Stomach (tissue), 4 donors: ENCODE data around the gene DBN1.

Experiments
- EP300 ChIP-seq: sonication (generic); formaldehyde crosslinking; IDR thresholded peaks from one replicate; pipeline ENCODE4 v1.6.1; 2017; ENCODE audit warnings: antibody characterized with exemption
- POLR2A ChIP-seq, 4 donors: fragments of 450-650 bp; IDR thresholded peaks; one replicate each; pipeline ENCODE4 v1.6.1; 2016; ENCODE audit warnings: antibody characterized with exemption in 4 of 4, control low read depth in 2 of 4, mild to moderate bottlenecking in 1 of 4, moderate library complexity in 1 of 4
- POLR2AphosphoS5 ChIP-seq, 3 donors: sonication (generic); formaldehyde crosslinking; IDR thresholded peaks; one replicate each; pipeline ENCODE4 v1.6.1; 2016; ENCODE audit warnings: antibody characterized with exemption in 3 of 3
- TF ChIP-seq, protein P1 (sequence below), 7 experiments: fragments of 450-650 bp in 4 of 7; fragments of 200-600 bp in 3 of 7; sonication (generic) in 3 of 7; IDR thresholded peaks; one replicate each; pipeline ENCODE4 v1.5.1; 2016 to 2019; ENCODE audit warnings: antibody characterized with exemption in 7 of 7, control low read depth in 2 of 7, mild to moderate bottlenecking in 1 of 7

DNA sequence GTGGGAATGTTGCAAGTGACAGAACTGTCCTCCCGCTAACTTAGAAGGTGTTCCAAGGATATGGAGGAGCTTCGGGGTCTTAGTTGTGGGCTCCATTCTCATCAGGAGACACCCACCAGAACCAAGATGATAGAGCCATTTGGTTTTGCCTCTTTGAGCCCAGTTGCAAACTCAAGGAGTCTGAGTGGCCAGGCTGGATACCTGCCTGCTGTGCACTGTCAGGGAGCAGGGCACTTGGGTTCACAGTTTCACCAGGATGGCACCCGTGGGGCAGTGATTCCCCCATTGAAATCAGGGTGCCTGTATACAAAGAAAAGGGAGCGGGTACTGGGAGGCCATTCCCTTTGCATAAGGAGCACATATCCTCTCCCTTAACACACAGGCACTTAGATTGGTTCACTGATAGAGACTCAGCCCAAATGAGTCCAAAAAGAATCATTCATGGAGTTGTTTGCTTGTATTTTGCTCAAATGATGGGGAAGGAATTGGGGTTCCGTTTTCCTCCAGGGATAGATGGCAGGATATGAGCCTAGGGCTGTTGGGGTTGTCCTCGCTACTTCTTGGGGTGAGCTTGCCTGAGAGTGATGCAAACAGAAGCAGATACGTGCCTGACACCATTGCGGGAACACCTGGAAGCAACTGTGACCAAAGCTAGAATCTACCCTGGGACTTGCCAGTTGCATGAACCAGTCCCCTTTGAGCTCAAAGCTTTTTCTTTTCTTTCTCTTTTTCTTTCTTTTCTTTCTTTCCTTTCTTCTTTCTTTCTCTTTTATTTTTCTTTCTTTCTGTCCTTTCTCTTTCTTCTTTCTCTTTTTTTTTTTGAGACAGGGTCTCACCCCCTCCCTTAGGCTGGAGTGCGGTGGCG lies 28.1 kb downstream of the DBN1 start:
- TF ChIP-seq, protein P1, sequence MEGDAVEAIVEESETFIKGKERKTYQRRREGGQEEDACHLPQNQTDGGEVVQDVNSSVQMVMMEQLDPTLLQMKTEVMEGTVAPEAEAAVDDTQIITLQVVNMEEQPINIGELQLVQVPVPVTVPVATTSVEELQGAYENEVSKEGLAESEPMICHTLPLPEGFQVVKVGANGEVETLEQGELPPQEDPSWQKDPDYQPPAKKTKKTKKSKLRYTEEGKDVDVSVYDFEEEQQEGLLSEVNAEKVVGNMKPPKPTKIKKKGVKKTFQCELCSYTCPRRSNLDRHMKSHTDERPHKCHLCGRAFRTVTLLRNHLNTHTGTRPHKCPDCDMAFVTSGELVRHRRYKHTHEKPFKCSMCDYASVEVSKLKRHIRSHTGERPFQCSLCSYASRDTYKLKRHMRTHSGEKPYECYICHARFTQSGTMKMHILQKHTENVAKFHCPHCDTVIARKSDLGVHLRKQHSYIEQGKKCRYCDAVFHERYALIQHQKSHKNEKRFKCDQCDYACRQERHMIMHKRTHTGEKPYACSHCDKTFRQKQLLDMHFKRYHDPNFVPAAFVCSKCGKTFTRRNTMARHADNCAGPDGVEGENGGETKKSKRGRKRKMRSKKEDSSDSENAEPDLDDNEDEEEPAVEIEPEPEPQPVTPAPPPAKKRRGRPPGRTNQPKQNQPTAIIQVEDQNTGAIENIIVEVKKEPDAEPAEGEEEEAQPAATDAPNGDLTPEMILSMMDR (IDR thresholded peaks at IDR 0.05) = no peak
- TF ChIP-seq POLR2A (IDR thresholded peaks at IDR 0.05) (no peak), POLR2AphosphoS5 (IDR thresholded peaks at IDR 0.05) (no peak), EP300 (no peak)
